ENCODE measurements around the gene NUP214. TPM values are rescaled to one million over a fixed set of nuclear protein-coding genes. Genes with fewer than 3 reads are reported as not detected.
A peak's percentile ranks its signal among the peaks of the same experiment; 100 is the strongest.
"Not testable (repeated sequence)": the region's sequence is repeated elsewhere in the genome, so short reads cannot be mapped to it uniquely, and the experiment has no call there.

The NUP214 gene
- total RNA-seq, 1 donor from 2014 or later: 15.3 TPM

GRCh38 chr9:131161585-131161984 is 36.2 kb downstream of the NUP214 start:
- DNase-seq: no peak

GRCh38 chr9:131162886-131163285 is 37.5 kb downstream of the NUP214 start:
- no peak for DNase-seq

GRCh38 chr9:131165523-131165922 is 40.1 kb downstream of the NUP214 start:
- no peak for DNase-seq

DNA sequence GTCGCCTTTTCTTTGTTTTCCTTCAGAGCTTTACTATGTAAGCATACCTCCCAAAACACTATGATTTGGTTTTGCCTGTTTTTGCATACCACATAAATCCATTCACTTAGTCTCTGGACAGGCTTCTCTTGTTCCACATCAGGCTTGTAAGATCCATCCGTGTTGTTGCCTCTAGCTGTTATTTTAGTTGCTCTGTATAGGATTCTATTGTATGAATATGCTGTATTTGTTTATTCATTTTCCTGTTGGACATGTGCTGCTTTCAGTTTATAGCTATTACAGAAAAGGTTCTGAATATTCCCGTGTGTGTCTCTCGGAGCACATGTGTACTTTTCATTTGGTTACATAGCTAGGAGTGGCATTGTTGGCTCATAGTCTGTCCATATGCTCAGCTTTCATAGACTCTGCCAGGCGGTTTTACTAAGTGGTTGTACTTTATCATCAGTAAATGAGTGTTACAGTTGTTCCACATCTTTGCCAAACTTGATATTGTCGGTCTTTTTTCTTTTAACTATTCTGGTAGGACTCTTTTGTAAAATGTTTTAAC is 41.8 kb downstream of the NUP214 start:
- no peak for DNase-seq

GRCh38 chr9:131167936-131168335 is 42.5 kb downstream of the NUP214 start:
- DNase-seq: no peak

DNA sequence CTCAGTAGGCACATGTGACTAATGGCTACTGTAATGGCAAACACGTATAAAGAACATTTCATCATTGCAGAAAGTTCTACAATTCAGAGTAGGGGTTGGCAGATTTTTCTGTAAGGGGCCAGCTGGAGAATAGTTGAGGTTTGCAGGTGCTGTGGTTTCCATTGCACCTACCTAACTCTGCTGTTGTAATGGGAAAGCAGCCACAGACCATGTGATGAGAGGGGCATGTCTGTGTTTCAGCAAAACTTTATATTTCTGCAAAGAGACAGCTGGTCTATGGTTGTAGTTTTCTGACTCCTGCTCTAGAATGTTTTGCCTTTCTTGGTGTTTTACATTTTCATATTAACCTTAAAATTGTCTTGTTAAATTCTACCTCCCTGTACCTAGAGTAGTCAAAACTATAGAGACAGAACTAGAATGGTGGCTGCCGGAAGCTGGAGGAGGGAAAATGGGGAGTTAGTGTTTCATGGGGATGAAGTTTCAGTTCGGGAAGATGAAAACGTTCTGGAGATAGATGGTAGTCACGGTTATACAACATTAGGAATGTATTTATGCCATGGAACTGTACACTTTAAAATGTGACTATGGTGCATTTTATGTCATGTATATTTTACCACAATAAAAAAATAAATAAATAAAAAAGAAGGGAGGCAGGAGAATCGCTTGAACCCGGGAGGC is 44.3 kb downstream of the NUP214 start:
- no peak for DNase-seq

GRCh38 chr9:131173995-131174394 is 48.6 kb downstream of the NUP214 start:
- no peak for DNase-seq

GRCh38 chr9:131174681-131175239 is 49.4 kb downstream of the NUP214 start:
- no peak for DNase-seq

DNA sequence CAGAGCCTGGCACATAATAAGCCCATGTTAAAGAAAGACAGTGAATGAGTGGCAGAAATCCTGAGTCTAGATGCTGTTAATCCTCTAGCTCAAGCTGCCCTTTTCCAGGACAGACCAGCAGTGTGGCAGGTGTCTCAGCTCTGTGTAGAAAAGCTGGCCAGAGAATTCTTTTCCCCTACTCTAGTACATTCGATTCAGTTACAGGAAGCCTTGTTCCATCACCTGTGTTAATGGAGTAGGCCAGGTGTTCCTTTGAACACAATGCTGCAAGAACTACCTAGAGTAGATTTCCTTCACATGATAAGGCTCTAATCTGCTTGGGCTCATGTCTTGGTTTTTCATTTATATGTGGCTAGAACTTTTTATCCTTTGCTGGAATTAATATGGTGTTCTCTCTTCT is 52.5 kb downstream of the NUP214 start:
- no peak for DNase-seq

DNA sequence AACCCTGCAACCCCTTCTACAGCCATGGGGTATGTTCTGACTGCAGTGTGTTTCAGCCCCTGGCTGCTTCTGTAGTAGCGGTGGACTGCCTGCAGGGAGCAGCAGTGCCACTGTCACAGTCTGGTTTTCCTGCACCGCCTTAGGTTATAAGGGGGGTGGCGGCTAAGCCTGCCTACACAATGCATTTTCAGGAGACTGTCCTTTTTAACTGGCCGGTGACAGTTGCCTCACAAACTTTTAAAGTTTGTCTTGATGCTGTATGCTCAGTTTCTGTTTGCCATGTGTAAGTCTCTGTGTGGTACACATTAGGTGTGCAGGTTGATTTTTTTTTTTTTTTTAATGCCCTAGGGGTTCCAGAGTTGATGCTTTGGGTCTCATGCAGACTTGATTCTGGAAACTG is 53.0 kb downstream of the NUP214 start:
- DNase-seq: peak; percentile 87

GRCh38 chr9:131178926-131179325 is 53.5 kb downstream of the NUP214 start:
- DNase-seq: no peak

GRCh38 chr9:131179561-131180219 is 54.3 kb downstream of the NUP214 start:
- no peak for DNase-seq

GRCh38 chr9:131180454-131180853 is 55.1 kb downstream of the NUP214 start:
- DNase-seq: no peak

DNA sequence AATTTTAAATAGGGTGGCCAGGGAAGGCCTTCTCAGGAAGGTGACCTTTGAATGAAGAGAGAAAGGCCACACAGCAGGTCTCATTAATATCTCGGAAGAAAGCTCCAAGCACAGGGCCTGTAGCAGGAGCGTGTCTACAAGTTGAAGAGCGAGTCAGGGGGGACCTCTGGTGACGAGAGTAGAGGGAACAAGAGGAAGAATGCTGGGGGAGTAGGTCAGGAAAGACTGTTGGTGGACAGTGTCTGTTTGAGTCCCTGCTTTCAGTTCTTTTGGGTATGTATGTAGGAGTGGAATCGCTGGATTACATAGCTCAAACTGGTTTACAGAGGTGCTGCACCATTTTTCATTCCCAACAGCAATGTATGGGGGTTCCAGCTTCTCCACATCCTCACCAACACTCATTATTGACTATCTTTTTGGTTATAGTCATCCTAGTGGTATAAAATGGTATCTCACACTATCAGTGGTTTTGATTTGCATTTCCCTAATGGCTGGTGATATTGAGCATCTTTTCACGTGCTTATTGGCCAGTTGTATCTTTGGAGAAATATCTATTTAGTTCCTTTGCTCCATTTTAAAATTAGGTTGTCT is 55.8 kb downstream of the NUP214 start:
- peak; percentile 9 for DNase-seq

DNA sequence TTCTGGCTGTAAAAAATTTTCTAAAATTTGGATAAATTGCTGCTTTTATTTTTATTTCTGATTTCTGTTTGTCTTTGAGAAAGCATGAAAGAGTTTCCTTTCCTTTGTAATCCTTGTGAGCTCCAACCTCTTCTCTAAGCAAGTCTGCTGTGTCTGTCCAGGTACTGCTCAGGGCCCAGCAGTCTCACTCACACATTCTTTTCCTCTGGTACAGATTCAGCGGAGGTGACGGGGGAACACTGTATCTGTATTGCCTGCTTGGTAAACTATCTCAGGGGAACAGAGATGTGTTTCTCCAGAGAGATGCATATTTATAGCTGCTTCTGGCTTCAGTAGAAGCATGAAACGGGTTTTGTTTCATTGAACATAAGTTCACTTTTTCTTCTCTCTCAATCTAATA is 60.5 kb downstream of the NUP214 start:
- DNase-seq: no peak

- DNase-seq: no peak
Measured at GRCh38 chr9:131186622-131187021, 61.2 kb downstream of the NUP214 start.

DNA sequence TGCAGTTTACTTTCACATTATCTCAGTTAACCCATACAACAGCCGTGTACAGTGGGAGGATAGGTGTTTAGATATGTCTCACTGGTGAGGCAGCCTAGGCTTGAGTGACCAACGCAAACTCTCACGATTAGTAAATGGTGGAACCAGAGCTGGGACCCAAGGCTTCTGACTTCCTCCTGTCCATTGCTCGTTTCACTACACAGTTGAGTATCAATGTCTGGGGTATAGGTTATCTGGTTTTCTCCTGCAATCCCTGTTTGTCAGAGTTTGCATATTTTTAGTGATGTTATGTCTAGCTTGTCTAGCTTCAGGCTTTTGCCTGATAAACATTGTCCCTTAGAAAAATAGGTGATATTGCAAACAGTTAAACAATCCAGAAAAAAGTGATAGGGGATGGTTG is 62.6 kb downstream of the NUP214 start:
- no peak for DNase-seq

DNA sequence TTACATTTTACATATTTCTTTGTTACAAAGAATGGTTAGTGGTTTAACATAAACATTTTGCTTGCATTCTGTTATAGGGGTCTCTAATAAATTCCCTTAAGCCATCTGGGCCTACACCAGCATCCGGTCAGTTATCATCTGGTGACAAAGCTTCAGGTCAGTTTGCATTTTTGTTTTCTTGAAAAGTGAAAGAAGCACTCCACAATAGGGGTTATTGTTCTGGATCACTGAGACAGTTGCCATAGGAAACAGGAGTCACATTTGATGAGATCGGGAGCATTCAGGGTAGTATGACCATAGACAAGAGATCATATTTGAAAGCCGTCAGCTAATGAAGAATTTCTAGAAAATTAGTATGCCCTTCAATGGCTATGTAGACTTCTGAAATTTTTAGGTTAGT is 63.6 kb downstream of the NUP214 start:
- no peak for DNase-seq

- no peak for DNase-seq
Measured at GRCh38 chr9:131190191-131190590, 64.8 kb downstream of the NUP214 start.

- not testable (repeated sequence) for DNase-seq
Measured at GRCh38 chr9:131191032-131191431, 65.6 kb downstream of the NUP214 start.

DNA sequence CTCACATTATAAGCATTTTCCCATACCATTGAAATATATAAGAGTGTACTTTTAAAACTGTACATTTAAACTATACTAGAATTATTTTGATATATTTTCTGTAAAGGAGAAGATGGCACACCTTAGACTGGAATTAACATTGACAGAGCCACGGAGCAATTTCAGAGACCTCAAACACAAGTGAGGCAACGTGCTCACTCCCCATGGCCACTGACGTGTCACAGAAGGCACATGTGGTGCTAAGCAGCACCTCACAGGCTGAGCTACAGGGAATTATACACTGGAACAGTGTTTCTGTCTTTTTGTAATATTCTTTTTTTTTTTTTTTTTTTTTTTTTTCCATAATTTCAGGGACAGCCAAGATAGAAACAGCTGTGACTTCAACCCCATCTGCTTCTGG is 66.5 kb downstream of the NUP214 start:
- no peak for DNase-seq

- no peak for DNase-seq
Measured at GRCh38 chr9:131193051-131193450, 67.7 kb downstream of the NUP214 start.

GRCh38 chr9:131194762-131195161 is 69.4 kb downstream of the NUP214 start:
- no peak for DNase-seq

All from dermis blood vessel endothelial cell (primary cell).